GM21723 (cell line): Measurements from ENCODE around the gene ITGB2.

ENCODE experiments used
- ATAC-seq: cut with Tn5 transposase; IDR thresholded peaks from one replicate; pipeline ENCODE4 v1.9.1; 2021; ENCODE audit warnings: mild to moderate bottlenecking, moderate library complexity; ENCODE audit not compliant: unreplicated experiment

Gene ITGB2

DNA sequence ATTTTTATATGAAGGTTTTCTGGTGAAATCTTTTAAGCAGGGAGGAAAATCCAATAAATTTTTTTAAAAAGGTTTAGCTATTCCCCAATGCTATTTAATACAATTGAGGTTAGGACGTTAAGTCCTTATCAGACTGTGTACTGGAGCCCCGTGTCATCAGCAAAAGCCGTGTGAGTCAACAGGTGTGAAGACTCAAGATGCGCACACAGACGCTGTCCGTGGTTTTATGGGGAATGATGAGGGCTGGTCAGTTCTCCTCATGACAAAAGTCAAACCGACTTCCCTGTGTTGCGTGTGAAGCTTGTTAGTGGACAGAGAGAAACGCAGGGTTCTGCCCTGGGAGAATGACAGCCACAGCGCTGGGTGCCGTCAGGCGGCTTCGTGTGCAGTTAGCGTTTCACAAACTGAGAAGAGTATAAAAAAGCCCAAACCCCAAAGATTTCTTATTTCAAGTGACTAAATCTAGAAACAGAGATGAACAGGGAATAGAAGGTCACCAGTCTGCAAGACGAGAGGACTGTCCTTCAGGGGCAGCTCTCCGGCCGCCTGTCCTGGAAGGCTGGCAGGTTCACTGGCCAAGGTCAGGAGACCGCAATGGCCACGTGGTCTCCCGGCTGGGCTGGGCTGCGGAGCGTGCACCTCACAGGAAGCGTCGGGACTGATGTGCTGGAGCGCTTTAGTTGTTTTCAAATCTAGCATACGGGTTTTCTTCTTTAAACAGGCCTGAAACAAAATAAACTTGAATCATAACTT is 69.6 kb downstream of the ITGB2 start:
- ATAC-seq = no peak

GRCh38 chr21:44850208-44850800 is 70.4 kb downstream of the ITGB2 start:
- no peak for ATAC-seq

DNA sequence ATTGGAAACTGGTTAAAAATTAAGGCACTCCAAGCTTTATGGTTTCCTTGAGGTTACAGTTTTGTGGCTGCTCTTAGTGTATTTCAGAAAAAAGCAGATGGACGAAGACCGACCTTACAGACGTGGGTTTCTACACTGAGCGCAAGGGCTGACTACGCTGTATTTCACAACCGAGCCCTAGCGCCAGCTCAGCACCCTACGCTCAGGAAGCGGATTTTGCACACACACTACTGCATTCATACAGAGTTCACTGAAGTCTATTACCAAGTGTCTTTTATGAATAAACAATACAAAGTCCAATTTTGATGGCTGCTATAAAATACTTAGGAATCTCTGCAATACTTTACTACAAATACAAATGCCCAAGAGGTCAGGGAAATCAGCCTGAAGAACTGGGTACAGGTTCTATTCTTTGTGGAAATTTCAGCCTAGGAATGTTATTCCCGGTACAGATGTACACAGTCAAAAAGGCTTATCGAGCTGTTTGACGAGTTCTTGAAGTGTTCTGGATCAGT is 71.0 kb downstream of the ITGB2 start:
- ATAC-seq = no peak

- ATAC-seq = no peak
Measured at GRCh38 chr21:44848821-44849521, 71.7 kb downstream of the ITGB2 start.

DNA sequence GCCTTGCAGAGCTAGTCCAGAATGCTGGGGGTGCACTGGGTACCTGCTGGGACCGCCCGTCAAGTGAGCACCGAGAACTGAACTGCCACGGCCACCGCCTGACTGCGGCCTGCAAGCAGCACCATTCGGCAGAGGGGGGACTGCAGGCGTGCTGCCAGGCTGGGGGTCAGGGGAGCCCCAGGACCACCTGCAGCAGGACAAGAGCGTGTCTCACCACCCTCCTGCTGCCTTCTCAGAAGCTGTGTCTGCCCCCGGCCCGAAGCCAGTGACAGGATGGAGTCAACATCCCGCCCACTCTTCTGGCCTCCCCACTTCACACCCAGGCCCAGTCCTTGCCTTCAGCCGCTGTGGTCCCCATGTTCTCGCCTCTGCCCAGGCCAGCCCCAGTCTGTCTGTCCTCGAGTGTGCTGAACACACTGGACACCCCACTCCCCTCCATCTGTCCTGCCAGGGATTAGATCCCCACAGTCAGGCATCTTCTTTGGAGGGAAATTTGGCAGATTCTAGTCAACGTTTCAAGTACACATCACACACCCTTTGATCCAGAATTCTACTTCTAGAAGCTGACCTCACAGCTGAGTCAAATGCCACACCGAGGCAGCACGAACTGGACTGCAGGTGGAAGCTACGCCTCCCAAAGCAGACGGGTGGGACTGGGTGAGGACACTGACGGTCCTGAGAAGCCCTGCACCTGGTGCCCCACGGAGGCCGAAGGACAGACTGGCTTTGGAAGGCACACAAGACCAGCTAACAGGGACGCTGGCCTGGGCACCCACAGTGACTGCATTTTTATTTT is 73.2 kb downstream of the ITGB2 start:
- ATAC-seq = no peak

GRCh38 chr21:44846485-44847260 is 74.0 kb downstream of the ITGB2 start:
- ATAC-seq = no peak

DNA sequence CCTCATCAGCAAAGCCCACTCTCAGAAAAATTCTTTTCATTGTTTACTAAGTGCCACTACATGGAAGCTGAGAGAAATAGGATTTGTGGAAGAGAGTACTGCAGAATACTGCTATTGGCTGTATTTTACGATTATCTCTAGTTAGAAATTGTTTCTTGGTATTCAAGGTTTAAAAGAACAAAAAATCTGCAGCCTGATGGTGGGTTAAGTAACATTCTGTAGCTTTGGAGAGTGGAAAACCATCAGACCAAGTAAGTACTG is 74.5 kb downstream of the ITGB2 start:
- ATAC-seq = no peak

- no peak for ATAC-seq
Measured at GRCh38 chr21:44845418-44846223, 75.1 kb downstream of the ITGB2 start.

DNA sequence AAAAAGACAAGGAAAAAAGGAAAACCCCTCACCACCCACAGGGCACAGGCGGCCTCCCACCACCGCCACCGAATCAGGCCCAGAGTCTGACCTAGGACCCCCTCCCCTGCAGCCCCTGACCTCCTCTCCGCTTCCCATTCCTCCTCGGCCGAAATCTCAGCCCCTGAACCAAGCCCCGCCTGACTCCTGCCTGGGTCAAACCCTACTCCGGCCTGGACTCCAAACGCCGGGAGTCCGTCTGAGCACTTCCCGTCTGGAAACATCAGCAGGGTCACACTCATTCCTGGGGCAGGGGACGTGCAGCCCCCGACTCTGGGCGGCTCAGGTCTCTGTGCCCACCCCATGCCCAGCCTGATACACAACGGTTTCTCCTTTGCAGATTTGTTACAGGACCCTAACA is 76.4 kb downstream of the ITGB2 start:
- no peak for ATAC-seq

DNA sequence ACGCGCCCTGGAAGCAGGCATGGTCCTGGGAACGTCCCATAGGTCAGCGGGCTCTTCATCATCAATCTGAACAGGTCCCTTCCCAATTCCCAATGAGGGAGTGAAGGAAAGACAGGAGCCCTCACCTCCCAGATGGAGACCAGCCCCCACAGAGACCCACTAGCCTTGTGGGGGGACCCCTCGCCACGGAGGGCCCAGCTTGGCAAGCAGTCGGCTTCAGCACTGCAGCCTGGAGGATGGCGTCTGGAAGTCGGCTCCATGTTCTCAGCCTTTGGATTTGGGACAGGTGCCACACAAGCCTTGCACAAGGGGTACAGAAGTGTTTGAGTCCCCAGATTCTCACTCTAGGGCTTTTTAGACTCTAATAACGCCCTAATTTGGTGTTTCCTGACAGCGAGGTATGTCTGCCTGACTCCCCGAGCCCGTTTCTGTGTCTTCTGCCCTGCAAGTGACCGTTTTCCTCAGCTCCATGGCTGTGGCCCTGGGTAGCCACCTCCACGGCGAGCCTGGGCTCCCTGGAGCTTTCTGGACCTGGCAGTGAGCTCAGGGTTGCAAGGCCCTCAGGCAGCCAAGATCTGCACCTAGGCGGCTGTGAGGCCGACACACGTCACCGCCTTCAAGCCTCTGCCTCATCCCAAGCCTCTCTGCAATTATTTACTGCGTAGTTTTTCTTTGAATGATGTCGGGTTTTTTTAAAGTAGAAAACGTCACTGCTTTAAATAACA is 77.8 kb downstream of the ITGB2 start:
- no peak for ATAC-seq

DNA sequence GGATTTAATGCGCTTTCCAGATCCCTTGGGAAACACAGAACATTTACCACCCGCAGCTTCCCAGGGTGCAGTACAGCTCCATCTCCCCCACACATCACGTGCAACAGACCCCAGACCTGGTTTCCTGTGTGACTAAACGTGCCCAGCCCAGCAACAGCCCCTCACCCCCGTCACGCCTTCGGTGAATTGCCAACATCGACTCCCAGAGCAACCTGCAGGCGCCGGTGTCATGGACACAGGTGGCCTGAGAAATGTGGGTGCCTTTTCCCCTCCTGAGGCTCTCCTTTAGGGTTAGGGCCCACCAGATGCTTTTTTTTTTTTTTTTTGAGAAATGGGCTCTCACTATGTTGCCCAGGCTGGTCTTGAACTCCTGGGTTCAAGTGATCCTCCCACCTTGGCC is 78.6 kb downstream of the ITGB2 start:
- ATAC-seq = no peak

DNA sequence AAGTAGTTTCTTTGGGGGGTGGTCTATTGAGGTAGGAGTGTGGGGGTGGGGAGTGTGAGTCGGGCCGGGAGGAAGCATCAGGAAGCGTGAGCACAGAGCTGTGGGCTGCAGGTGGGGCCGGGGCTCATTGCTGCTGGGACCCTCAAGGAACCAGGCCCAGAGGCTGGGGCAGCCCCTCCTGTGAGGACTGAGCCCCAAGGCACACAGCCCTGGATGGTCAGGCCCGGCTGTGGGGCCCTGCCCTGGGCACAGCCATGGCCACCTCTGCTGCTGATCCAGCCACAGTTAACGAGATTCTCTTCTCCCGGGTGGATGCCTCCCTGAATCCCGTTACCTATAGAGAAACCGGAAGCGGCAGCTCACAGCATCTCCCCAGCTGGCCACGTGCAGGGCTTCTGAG is 79.9 kb downstream of the ITGB2 start:
- no peak for ATAC-seq

GRCh38 chr21:44838951-44839350 is 81.7 kb downstream of the ITGB2 start:
- ATAC-seq = no peak

DNA sequence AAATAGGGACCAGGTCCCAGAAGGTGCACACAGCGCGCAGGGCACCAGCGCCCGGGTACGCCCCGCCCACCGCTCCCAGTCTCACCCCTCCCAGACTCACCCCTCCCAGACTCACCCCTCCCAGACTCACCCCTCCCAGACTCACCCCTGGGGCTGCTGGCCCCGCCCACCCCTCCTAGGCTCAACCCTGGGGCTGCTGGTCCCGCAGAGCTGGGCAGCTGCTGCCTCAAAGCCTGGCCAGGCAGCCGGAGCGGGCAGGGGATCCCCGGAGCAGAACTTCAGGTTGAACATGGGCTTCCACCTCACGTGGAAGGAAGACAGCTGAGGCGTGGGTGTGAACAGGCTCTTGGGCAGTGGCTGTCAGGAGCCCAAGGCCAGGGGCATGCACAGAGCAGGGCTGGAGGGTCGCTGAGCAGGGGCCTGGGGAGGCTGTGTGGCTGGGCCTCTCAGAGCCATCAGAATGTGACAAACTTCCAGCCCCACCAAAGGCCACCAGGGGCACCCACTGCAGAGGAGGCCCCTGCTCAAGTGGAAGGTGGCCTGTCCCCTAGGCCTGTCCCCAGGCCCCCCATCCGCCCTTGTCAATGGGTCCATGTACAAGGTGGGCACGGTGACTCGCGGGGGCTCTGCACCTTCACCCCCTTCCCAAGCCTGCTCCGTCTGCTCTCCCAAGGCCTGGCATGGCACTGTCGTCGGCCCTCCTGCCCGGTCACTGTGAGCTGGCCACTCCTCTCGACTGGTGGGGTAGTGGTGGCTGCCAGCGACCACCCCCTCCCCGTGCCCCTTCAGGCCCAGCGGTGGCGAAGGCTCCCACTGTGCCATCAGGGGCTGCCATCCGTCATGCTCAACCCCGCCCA is 82.4 kb downstream of the ITGB2 start:
- no peak for ATAC-seq

- ATAC-seq = no peak
Measured at GRCh38 chr21:44837537-44837936, 83.2 kb downstream of the ITGB2 start.

DNA sequence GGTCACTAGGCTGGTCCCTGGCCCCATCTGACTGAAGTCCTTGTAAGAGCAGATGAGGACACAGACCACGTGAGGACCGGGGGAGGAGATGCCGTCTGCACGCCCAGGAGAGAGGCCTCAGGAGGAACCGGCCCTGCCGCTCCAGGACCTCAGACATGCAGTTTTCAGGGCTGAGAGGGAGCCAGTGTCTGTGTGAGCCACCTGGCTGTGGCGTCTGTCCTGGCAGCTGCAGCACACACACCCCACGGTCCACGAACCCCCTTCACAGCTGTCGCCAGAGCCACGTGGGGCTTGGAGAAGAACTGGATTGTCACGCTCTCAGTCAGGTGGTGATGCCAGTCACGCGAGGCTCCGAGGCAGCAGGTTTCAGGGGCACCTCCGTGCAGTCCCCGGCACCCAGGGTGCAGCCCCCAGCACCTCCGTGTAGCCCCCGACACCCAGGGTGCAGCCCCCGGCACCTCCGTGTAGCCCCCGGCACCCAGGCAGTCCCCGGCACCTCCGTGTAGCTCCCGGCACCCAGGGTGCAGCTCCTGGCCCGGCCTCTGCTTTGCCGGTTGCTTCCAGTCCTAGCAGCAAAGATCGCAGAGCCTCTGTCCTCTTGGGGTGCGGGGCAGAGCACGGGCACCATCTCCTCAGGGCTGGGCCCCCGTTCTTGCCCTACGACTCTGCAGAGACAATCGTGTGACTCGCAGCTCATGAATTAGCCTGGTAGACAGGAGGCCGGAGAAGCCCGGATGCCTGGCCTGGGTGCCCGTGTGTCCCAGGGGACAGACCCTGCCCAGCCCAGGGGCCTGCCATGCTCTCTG is 83.8 kb downstream of the ITGB2 start:
- ATAC-seq = no peak

GRCh38 chr21:44836349-44836665 is 84.4 kb downstream of the ITGB2 start:
- no peak for ATAC-seq
